Astrocyte (in vitro differentiated cells and primary cell): ENCODE measurements around the gene AJAP1.
"Not testable (repeated sequence)": the region's sequence is repeated elsewhere in the genome, so short reads cannot be mapped to it uniquely, and the experiment has no call there.

ENCODE experiments used
- EZH2 ChIP-seq: IDR thresholded peaks from 2 replicates; pipeline ENCODE4 v1.6.1; 2012; ENCODE audit warnings: mild to moderate bottlenecking, low read length, inconsistent platforms; ENCODE audit not compliant: insufficient read depth
- TF ChIP-seq, protein P1 (sequence below): IDR thresholded peaks from 2 replicates; pipeline ENCODE4 v1.5.1; 2011; ENCODE audit warnings: low read depth, mild to moderate bottlenecking, inconsistent platforms, low read length, moderate library complexity; ENCODE audit not compliant: insufficient read depth

DNA sequence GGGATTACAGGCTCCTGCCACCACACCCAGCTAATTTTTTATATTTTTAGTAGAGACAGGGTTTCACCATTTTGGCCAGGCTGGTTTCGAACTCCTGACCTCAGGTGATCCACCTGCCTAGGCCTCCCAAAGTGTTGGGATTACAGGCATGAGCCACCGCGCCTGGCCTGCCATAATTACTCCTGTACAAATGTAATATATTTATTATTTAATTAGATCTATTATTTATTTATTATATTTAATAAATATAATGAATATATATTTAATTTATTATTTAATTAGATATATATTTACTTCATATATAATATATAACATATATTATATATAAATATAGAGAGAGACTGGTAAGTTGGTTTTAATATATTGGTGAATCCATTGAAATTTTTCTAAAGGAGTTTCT is 35.6 kb upstream of the AJAP1 start:
- TF ChIP-seq, protein P1, sequence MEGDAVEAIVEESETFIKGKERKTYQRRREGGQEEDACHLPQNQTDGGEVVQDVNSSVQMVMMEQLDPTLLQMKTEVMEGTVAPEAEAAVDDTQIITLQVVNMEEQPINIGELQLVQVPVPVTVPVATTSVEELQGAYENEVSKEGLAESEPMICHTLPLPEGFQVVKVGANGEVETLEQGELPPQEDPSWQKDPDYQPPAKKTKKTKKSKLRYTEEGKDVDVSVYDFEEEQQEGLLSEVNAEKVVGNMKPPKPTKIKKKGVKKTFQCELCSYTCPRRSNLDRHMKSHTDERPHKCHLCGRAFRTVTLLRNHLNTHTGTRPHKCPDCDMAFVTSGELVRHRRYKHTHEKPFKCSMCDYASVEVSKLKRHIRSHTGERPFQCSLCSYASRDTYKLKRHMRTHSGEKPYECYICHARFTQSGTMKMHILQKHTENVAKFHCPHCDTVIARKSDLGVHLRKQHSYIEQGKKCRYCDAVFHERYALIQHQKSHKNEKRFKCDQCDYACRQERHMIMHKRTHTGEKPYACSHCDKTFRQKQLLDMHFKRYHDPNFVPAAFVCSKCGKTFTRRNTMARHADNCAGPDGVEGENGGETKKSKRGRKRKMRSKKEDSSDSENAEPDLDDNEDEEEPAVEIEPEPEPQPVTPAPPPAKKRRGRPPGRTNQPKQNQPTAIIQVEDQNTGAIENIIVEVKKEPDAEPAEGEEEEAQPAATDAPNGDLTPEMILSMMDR, result not testable (repeated sequence)
- not testable (repeated sequence) for TF ChIP-seq EZH2
